Measurements from ENCODE around the gene RHEB.

DNA sequence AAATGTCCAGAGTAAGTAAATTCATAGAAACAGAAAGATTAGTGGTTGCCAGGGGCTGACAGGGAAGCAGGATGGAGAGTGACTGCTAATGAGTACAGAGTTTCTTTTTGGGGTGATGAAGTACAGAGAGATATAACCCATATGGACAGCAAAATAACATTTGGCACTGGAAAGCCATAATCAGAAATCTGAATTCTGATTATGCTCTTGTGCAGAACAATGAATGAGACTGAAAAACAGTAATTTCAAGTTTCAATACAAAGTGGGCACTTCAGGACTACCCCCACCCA, 4.5 kb downstream of the RHEB start:
- TF ChIP-seq CTCF (IDR thresholded peaks at IDR 0.05) = no peak
- TF ChIP-seq POLR2A (IDR thresholded peaks at IDR 0.05) = no peak

Measured in body of pancreas (tissue), 4 donors.